ENCODE results near the gene GARIN3.

DNA sequence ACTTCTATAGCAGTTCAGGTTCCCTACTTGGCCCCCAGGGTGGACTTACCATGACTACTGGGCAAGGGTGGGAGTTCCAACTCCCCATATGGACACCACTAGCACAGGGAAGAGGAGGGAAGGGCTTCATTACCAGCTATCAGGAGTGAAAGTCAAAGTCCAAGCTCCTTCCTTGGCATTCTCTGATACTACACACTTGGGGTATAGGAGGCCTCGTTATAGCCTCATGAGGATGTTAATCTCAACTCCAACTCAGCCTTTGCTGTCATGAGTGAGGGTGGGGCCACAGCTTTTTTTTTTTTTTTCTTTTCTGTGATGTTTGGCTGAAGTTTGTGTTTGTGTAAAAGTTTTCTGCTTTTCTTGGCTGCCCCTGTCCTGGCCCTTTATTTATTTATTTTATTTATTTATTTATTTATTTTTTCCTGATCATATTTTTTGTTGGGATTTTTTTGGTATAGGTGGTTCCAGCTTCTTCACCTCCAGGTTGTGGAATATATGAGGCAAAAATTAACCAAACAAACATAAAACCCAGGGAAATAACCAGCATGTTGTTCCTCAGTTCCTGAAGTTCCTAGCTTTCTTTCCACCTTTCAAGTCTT is 8.7 kb downstream of the GARIN3 start:
- TF ChIP-seq, protein P1, sequence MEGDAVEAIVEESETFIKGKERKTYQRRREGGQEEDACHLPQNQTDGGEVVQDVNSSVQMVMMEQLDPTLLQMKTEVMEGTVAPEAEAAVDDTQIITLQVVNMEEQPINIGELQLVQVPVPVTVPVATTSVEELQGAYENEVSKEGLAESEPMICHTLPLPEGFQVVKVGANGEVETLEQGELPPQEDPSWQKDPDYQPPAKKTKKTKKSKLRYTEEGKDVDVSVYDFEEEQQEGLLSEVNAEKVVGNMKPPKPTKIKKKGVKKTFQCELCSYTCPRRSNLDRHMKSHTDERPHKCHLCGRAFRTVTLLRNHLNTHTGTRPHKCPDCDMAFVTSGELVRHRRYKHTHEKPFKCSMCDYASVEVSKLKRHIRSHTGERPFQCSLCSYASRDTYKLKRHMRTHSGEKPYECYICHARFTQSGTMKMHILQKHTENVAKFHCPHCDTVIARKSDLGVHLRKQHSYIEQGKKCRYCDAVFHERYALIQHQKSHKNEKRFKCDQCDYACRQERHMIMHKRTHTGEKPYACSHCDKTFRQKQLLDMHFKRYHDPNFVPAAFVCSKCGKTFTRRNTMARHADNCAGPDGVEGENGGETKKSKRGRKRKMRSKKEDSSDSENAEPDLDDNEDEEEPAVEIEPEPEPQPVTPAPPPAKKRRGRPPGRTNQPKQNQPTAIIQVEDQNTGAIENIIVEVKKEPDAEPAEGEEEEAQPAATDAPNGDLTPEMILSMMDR (IDR thresholded peaks at IDR 0.05): no peak
- TF ChIP-seq EP300 (IDR thresholded peaks at IDR 0.05): no peak
